Heart right ventricle (tissue), 16 donors: Measurements from ENCODE around the gene SLC13A5. TPM values are rescaled to one million over a fixed set of nuclear protein-coding genes. Genes with fewer than 3 reads are reported as not detected.

Experiments
- ATAC-seq, 8 donors: fragments of 200-7000 bp; cut with Tn5 transposase; one replicate each; pipeline ENCODE4 v1.9.1; 2020; ENCODE audit warnings: mild to moderate bottlenecking in 8 of 8, moderate library complexity in 8 of 8, moderate number of reproducible peaks in 1 of 8
- DNase-seq, 2 donors: peaks; one replicate each; pipeline ENCODE4 v3.0.0-alpha.2; 2020
- H3K27ac ChIP-seq, 10 donors: fragments of 200-600 bp; sonication (generic) in 2 of 10; one replicate each; pipeline versions ENCODE4 v1.5.0 to v1.8.0; 2020 to 2022; ENCODE audit warnings: mild to moderate bottlenecking in 3 of 10
- H3K27me3 ChIP-seq, 7 donors: fragments of 200-600 bp; one replicate each; pipeline ENCODE4 v1.8.0; 2021 to 2022; ENCODE audit warnings: mild to moderate bottlenecking in 2 of 7
- H3K36me3 ChIP-seq, 9 donors: fragments of 200-600 bp; sonication (generic) in 1 of 9; one replicate each; pipeline versions ENCODE4 v1.5.0 to v1.8.0; 2020 to 2022; ENCODE audit warnings: mild to moderate bottlenecking in 2 of 9
- H3K4me1 ChIP-seq, 9 donors: fragments of 200-600 bp; sonication (generic) in 1 of 9; one replicate each; pipeline versions ENCODE4 v1.5.0 to v1.8.0; 2020 to 2022; ENCODE audit warnings: mild to moderate bottlenecking in 4 of 9
- H3K4me3 ChIP-seq, 10 donors: fragments of 200-600 bp; sonication (generic) in 2 of 10; one replicate each; pipeline versions ENCODE4 v1.5.0 to v1.8.0; 2020 to 2022; ENCODE audit warnings: mild to moderate bottlenecking in 7 of 10, moderate library complexity in 2 of 10
- H3K9me3 ChIP-seq, 11 donors: fragments of 200-600 bp in 10 of 11; sonication (generic) in 2 of 11; one replicate each; pipeline versions ENCODE4 v1.5.0 to v1.8.0; 2013 to 2022; ENCODE audit warnings: mild to moderate bottlenecking in 2 of 11, control low read depth in 1 of 11, moderate library complexity in 1 of 11
- WGBS, 2 donors: extraction: QIAGEN DNeasy Blood & Tissue Kit; methylation state at CpG; one replicate each; pipeline ENCODE4 v1.1.7; 2013; ENCODE audit warnings: inconsistent platforms in 1 of 2; 5-methylcytosine and 5-hydroxymethylcytosine counted together
- intact Hi-C, 10 donors: fragments of 100-400 bp; cut with DNase I; formaldehyde crosslinking; loops; one replicate each; pipeline versions ENCODE4 v1.11.1 to v1.14.2; 2022
- long read RNA-seq, 3 donors: library from polyadenylated mRNA; unstranded; transcript quantifications; one replicate each; pipeline ENCODE4 v2.0.0, GENCODE V29; 2020 to 2021
- polyA plus RNA-seq, 2 donors: library from polyadenylated mRNA; stranded (reverse); fragments of 200-250 nt; gene quantifications; one replicate each; pipeline ENCODE4 v1.2.3, GENCODE V29; 2013
- total RNA-seq, 10 donors: library from RNA; stranded (reverse); fragmentation: NEBNext Ultra II Directional in 3 of 10; extraction: Animal tissue kit (Norgen Biotek cat#: 25700) in 3 of 10; gene quantifications; one replicate each; pipeline versions ENCODE4 v1.2.1 to v1.2.4, GENCODE V29; 2021 to 2023
- TF ChIP-seq, protein P1 (sequence below), 9 donors: fragments of 200-600 bp; sonication (generic) in 2 of 9; IDR thresholded peaks; one replicate each; pipeline versions ENCODE4 v1.5.0 to v1.8.0; 2021 to 2022; ENCODE audit warnings: antibody characterized with exemption in 9 of 9, mild to moderate bottlenecking in 5 of 9, moderate library complexity in 1 of 9
- donor health status: Arrhythmogenic right ventricular cardiomyopathy.
- donor health status: ischemic (EF 13 %, LVEDD 7.1; RV severe dilation, severe dysfunction).
- donor health status: healthy with polysubstance abuse.
- donor health status: DM: no; HTN: yes; CAD: no.
- donor health status: DM: no; HTN: no; CAD: no.
- donor health status: ischemic (EF 25% LVEDD 6.9; RV normal size, moderate dysfunction).
- donor health status: ischemic (EF 25% LVEDD 5.7; RV mildly dilated, moderate dysfunction).
- donor health status: healthy.
- donor health status: DM: yes; HTN: yes; CAD: no.
- donor health status: Ischemic cardiomyopathy.
- donor health status: ischemic (EF 35%, LVEDD 5.7; RV mildly dilated, moderate dysfunction).
- donor health status: nonischemic (EF 11% LVEDD 7.7; RV severe dilation, severe dysfunction).
- donor health status: DM: yes; HTN: yes; CAD: no.
- donor health status: PGD.
- donor health status: ischemic (EF 29% LVEDD 5.4; RV normal size, mild dysfunction).
- donor health status: nonischemic (EF 23%, LVEDD 6.1; RV moderate dilation, normal function).

Gene SLC13A5
- total RNA-seq (under 1 TPM in 2 of 10 donors, not detected in 8; 0.17 to 0.36 TPM), polyA plus RNA-seq (under 1 TPM in 1 of 2 donors, not detected in 1; 0.03 TPM)
- long read RNA-seq, donor 1 = 0 reads
- long read RNA-seq, donor 2 = 0 reads
- long read RNA-seq, donor 3 = 0 reads

- ATAC-seq = peak in 7 of 8 donors; percentile 62 to 81 (median 78)
- peak in 1 of 2 donors; percentile 33 for DNase-seq
These were observed at the start of gene SLC13A5 for GRCh38 chr17:6713130-6713917. Gene SLC13A5 (minus strand): TSS chr17:6713369. CDS start chr17:6713333, 36 bp downstream.

DNA sequence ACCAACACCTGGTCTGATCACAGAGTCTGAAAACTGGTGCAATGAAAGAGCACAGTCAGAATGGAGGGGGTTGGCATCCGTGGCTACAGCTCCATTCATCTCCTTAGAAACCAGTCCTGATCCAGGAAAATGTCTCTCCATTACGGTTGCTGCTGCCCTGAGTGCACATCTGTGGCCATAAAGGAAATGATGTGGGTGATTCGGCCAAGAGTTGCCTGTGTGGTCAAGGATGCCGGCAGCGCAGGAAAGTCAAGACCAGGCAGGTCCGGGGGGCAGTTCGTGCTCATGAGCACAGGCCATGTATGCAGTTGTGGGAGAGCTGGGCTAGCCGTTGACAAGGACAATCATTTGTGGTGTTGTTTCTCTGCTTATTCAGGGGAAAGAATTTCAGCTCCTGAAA lies 48.6 kb upstream of the SLC13A5 start:
- peaks cover 0 to 92% (median 60%) of the 10 kb centered on the region in 9 donors for H3K36me3 ChIP-seq
- DNase-seq = no peak
- no peak overlapping the region for H3K27ac ChIP-seq
- H3K9me3 ChIP-seq = peaks cover 0 to 16% (median 4%) of the 10 kb centered on the region in 11 donors
- no peak overlapping the region for H3K4me3 ChIP-seq
- no peaks in the 10 kb centered on the region for H3K27me3 ChIP-seq
- TF ChIP-seq, protein P1, sequence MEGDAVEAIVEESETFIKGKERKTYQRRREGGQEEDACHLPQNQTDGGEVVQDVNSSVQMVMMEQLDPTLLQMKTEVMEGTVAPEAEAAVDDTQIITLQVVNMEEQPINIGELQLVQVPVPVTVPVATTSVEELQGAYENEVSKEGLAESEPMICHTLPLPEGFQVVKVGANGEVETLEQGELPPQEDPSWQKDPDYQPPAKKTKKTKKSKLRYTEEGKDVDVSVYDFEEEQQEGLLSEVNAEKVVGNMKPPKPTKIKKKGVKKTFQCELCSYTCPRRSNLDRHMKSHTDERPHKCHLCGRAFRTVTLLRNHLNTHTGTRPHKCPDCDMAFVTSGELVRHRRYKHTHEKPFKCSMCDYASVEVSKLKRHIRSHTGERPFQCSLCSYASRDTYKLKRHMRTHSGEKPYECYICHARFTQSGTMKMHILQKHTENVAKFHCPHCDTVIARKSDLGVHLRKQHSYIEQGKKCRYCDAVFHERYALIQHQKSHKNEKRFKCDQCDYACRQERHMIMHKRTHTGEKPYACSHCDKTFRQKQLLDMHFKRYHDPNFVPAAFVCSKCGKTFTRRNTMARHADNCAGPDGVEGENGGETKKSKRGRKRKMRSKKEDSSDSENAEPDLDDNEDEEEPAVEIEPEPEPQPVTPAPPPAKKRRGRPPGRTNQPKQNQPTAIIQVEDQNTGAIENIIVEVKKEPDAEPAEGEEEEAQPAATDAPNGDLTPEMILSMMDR (IDR thresholded peaks at IDR 0.05) = no peak
- intact Hi-C loops = no loop called here
- no peak for ATAC-seq
- peaks cover 6 to 37% (median 13%) of the 10 kb centered on the region in 9 donors for H3K4me1 ChIP-seq
- 87 to 90% methylated on average over 8 of the region's 8 CpGs for WGBS, 2 donors

More at GRCh38 chr17:6713130-6713917, at the start of gene SLC13A5:
- WGBS, 2 donors = 1% methylated on average over 69 to 71 of the region's 71 CpGs
- intact Hi-C loops = no loop called here
- Histone ChIP-seq H3K9me3 (peaks cover 0 to 19% (median 5%) of the 10 kb centered on the region in 11 donors), H3K27ac (peak within 1 kb of the TSS in 1 of 10 donors; percentile 37), H3K4me3 (peak within 1 kb of the TSS; percentile 16 to 56 (median 43)), H3K36me3 (no peaks in the 10 kb centered on the region), H3K4me1 (peaks cover 0 to 21% (median 14%) of the 10 kb centered on the region in 9 donors), H3K27me3 (peaks cover 0 to 56% (median 51%) of the 10 kb centered on the region in 7 donors)
- TF ChIP-seq, protein P1 (IDR thresholded peaks at IDR 0.05) = peak in 7 of 9 donors; percentile 22 to 50 (median 46)

DNA sequence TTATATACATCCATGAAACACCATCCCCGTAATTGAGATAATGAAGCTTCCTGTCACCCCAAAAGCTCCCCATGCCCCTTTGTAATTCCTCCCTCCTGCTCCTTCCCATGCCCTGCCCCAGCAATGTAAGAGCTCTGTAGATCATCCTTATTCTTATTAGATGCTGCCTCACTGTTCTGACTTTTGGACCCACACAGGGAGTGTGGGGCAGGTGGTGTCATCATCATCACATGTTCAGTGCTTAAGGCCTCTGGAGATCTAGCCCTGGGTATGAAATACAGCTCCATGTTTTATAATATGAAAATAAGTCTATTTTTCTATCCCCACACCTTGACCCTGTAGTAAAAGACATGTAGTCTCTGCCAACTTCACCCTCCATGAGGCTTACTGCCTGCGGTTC lies 44.6 kb upstream of the SLC13A5 start:
- H3K4me1 ChIP-seq = peaks cover 11 to 60% (median 37%) of the 10 kb centered on the region in 9 donors
- intact Hi-C loops = loop anchor here in 6 of 10 donors (5.0 to 10.0 kb wide), 4 partner anchors 85 to 267 kb away; partner anchors contain the start of genes RNASEK (in 5 of the 6) and BCL6B (in 1 of the 6)

More for the DNA sequence above, 44.6 kb upstream of the SLC13A5 start:
- TF ChIP-seq, protein P1 (IDR thresholded peaks at IDR 0.05) = no peak
- H3K4me3 ChIP-seq = peak overlapping the region in 7 of 10 donors; percentile 36 to 80 (median 71)
- H3K9me3 ChIP-seq = no peaks in the 10 kb centered on the region
- peak overlapping the region in 5 of 10 donors; percentile 93 to 97 (median 96) for H3K27ac ChIP-seq
- 88 to 90% methylated on average over 2 of the region's 2 CpGs for WGBS, 2 donors
- ATAC-seq = no peak
- DNase-seq = no peak
- H3K27me3 ChIP-seq = no peaks in the 10 kb centered on the region
- H3K36me3 ChIP-seq = peaks cover 0 to 52% (median 26%) of the 10 kb centered on the region in 9 donors
